Hepatocyte (in vitro differentiated cells): ENCODE results near the gene HPSE2.

Experiments
- EZH2 ChIP-seq: fragments of 200-600 bp; sonication (generic); IDR thresholded peaks from 2 replicates; pipeline ENCODE4 v1.6.1; 2016; ENCODE audit warnings: antibody characterized with exemption, mild to moderate bottlenecking, borderline replicate concordance
- EZH2phosphoT487 ChIP-seq: fragments of 200-600 bp; sonication (generic); IDR thresholded peaks from one replicate; pipeline ENCODE4 v1.6.1; 2018; ENCODE audit warnings: antibody characterized with exemption, mild to moderate bottlenecking, low read depth, moderate library complexity; ENCODE audit not compliant: unreplicated experiment, severe bottlenecking
- TF ChIP-seq, protein P1 (sequence below): fragments of 200-600 bp; sonication (generic); IDR thresholded peaks from 2 replicates; pipeline ENCODE4 v1.5.1; 2016; ENCODE audit warnings: antibody characterized with exemption, mild to moderate bottlenecking; ENCODE audit not compliant: poor library complexity

DNA sequence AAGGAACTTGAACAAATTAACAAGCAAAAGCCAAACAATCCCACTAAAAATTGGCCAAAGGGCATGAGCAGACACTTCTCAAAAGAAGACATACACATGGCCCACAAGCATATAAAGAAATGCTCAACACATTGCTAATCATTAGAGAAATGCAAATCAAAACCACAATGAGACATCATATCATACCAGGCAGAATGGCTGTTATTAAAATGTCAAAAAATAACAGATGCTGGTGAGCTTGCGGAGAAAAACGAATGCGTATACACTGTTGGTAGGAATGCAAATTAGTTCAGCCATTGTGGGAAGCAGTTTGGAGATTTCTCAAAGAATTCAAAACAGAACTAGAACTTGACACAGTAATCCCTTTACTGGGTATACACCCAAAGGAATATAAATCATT, 477.2 kb downstream of the HPSE2 start:
- TF ChIP-seq EZH2phosphoT487 (no peak), EZH2 (no peak)
- TF ChIP-seq, protein P1, sequence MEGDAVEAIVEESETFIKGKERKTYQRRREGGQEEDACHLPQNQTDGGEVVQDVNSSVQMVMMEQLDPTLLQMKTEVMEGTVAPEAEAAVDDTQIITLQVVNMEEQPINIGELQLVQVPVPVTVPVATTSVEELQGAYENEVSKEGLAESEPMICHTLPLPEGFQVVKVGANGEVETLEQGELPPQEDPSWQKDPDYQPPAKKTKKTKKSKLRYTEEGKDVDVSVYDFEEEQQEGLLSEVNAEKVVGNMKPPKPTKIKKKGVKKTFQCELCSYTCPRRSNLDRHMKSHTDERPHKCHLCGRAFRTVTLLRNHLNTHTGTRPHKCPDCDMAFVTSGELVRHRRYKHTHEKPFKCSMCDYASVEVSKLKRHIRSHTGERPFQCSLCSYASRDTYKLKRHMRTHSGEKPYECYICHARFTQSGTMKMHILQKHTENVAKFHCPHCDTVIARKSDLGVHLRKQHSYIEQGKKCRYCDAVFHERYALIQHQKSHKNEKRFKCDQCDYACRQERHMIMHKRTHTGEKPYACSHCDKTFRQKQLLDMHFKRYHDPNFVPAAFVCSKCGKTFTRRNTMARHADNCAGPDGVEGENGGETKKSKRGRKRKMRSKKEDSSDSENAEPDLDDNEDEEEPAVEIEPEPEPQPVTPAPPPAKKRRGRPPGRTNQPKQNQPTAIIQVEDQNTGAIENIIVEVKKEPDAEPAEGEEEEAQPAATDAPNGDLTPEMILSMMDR = no peak
